ENCODE data around the gene POLQ. TPM values are rescaled to one million over a fixed set of nuclear protein-coding genes. Genes with fewer than 3 reads are reported as not detected.

Gene POLQ
- total and polyA plus RNA-seq, 9 of the 15 experiments (the other 6 are each of a cell fraction or from before 2014, with no cell fraction given) = 1.5 to 19.0 (median 8.8) TPM

GRCh38 chr3:121405631-121406030 lies 140.2 kb downstream of the POLQ start:
- ATAC-seq = no peak
- POLR2A ChIA-PET = no interaction called here
- no peaks in the 10 kb centered on the region for H3K79me2 ChIP-seq (ENCODE audit: control insufficient read depth, insufficient read depth, low read length)

GRCh38 chr3:121399820-121400219 lies 146.0 kb downstream of the POLQ start:
- no peaks in the 10 kb centered on the region for H3K79me2 ChIP-seq (ENCODE audit: control insufficient read depth, insufficient read depth, low read length)
- ATAC-seq = no peak
- no peak overlapping the region for H3K4me3 ChIP-seq
- TF ChIP-seq ARHGAP35 (IDR thresholded peaks at IDR 0.05; ENCODE audit: partially characterized antibody) (no peak), FOS (IDR thresholded peaks at IDR 0.05; ENCODE audit: extremely low read depth, insufficient read length) (no peak), TAL1 (IDR thresholded peaks at IDR 0.05) (no peak), ATF7 (IDR thresholded peaks at IDR 0.05) (no peak), E2F4 (CRISPR knock-in tag; IDR thresholded peaks at IDR 0.05; ENCODE audit: low read depth) (no peak), HNRNPLL (IDR thresholded peaks at IDR 0.05; ENCODE audit: low read depth, low read length, poor library complexity, severe bottlenecking) (no peak), FOXA1 (IDR thresholded peaks at IDR 0.05; ENCODE audit: borderline replicate concordance) (no peak), LCOR (CRISPR knock-in tag; IDR thresholded peaks at IDR 0.05) (no peak), ZBTB7A (IDR thresholded peaks at IDR 0.05; ENCODE audit: borderline replicate concordance, control insufficient read depth, low read depth, low read length) (no peak), HEY1 (CRISPR knock-in tag; IDR thresholded peaks at IDR 0.05; ENCODE audit: borderline replicate concordance) (no peak)
- H3K4me1 ChIP-seq (replicated peaks in 1 of 2; ENCODE audit: control insufficient read depth in 2 of 2, insufficient read depth in 2 of 2, low read length in 2 of 2) = no peaks in the 10 kb centered on the region
- no peak overlapping the region for H2AFZ ChIP-seq (ENCODE audit: low read depth, low read length)
- BruUV-seq (replicated peaks) = no TSS peak
- no peak overlapping the region for H3K27ac ChIP-seq (ENCODE audit: extremely low read depth, low read depth, low read length)
- in situ Hi-C loops (cut with MboI) = no loop called here
- ChIA-PET POLR2A (no interaction called here), CTCF (ENCODE audit: low intra/inter-chr PET ratio) (no interaction called here)
- no peak for DNase-seq (ENCODE audit: extremely low read depth in 1 of 4, low spot score in 3 of 4)
- intact Hi-C loops (cut with micrococcal nuclease) = no loop called here
- FAIRE-seq = no peak
- no peaks in the 10 kb centered on the region for H3K27me3 ChIP-seq (ENCODE audit: control insufficient read depth in 2 of 2, insufficient read depth in 2 of 2, low read length in 2 of 2)
- H3K9ac ChIP-seq (ENCODE audit: insufficient read depth in 1 of 2, low read depth in 2 of 2, low read length in 2 of 2) = no peak overlapping the region
- no peaks in the 10 kb centered on the region for H3K36me3 ChIP-seq (ENCODE audit: control insufficient read depth, insufficient read depth, low read length)
- no peaks in the 10 kb centered on the region for H3K9me3 ChIP-seq (replicated peaks; ENCODE audit: control insufficient read depth, insufficient read depth, low read depth, low read length)
- H4K20me1 ChIP-seq (replicated peaks; ENCODE audit: control insufficient read depth, insufficient read depth, low read length) = no peaks in the 10 kb centered on the region
- no peak overlapping the region for H3K4me2 ChIP-seq (ENCODE audit: insufficient read depth, low read length)
- no peaks in the 10 kb centered on the region for H3K9me1 ChIP-seq (ENCODE audit: control insufficient read depth, insufficient read depth, low read length)

More at GRCh38 chr3:121405631-121406030, 140.2 kb downstream of the POLQ start:
- Histone ChIP-seq H2AFZ (ENCODE audit: low read depth, low read length) (no peak overlapping the region), H3K9me1 (ENCODE audit: control insufficient read depth, insufficient read depth, low read length) (no peaks in the 10 kb centered on the region), H3K36me3 (ENCODE audit: control insufficient read depth, insufficient read depth, low read length) (no peaks in the 10 kb centered on the region), H4K20me1 (replicated peaks; ENCODE audit: control insufficient read depth, insufficient read depth, low read length) (no peaks in the 10 kb centered on the region), H3K27me3 (ENCODE audit: control insufficient read depth in 2 of 2, insufficient read depth in 2 of 2, low read length in 2 of 2) (no peaks in the 10 kb centered on the region), H3K9me3 (replicated peaks; ENCODE audit: control insufficient read depth, insufficient read depth, low read depth, low read length) (no peaks in the 10 kb centered on the region), H3K4me2 (ENCODE audit: insufficient read depth, low read length) (no peak overlapping the region), H3K9ac (ENCODE audit: insufficient read depth in 1 of 2, low read depth in 2 of 2, low read length in 2 of 2) (no peak overlapping the region), H3K4me3 (no peak overlapping the region), H3K4me1 (replicated peaks in 1 of 2; ENCODE audit: control insufficient read depth in 2 of 2, insufficient read depth in 2 of 2, low read length in 2 of 2) (no peaks in the 10 kb centered on the region), H3K27ac (ENCODE audit: extremely low read depth, low read depth, low read length) (no peak overlapping the region)
- no peak for DNase-seq (ENCODE audit: extremely low read depth in 1 of 4, low spot score in 3 of 4)
- intact Hi-C loops (cut with micrococcal nuclease) (no loop called here), in situ Hi-C loops (cut with MboI) (no loop called here)
- CTCF ChIA-PET (ENCODE audit: low intra/inter-chr PET ratio) = no interaction called here
- TF ChIP-seq ZNF143 (CRISPR knock-in tag; IDR thresholded peaks at IDR 0.05) (no peak), CEBPB (tag; IDR thresholded peaks at IDR 0.05) (no peak), ZZZ3 (IDR thresholded peaks at IDR 0.05) (no peak), MYC (IDR thresholded peaks at IDR 0.05; ENCODE audit: low read depth, low read length) (no peak), MYC (CRISPR knock-in tag; IDR thresholded peaks at IDR 0.05; ENCODE audit: borderline replicate concordance, low read depth) (no peak), BRD9 (IDR thresholded peaks at IDR 0.05; ENCODE audit: low read depth, partially characterized antibody) (no peak), CBX5 (IDR thresholded peaks at IDR 0.05; ENCODE audit: borderline replicate concordance, low read depth) (no peak)
- 20% methylated on average over 1 of the region's 1 CpG for WGBS (ENCODE audit: insufficient coverage, low coverage, missing lambda C conversion rate)
- no peak for FAIRE-seq
- no TSS peak for BruUV-seq (replicated peaks)
